Loucy (cell line): ENCODE measurements around the gene SUSD6.

Experiments
- H2AFZ ChIP-seq: fragments of 200-600 bp; sonication (generic); 2 replicates; pipeline ENCODE4 v1.6.0; 2016; ENCODE audit warnings: antibody characterized with exemption, mild to moderate bottlenecking, low read length, moderate library complexity
- H3F3A ChIP-seq: fragments of 200-600 bp; 2 replicates; pipeline ENCODE4 v1.6.0; 2016; ENCODE audit warnings: antibody characterized with exemption, low read depth, mild to moderate bottlenecking
- H3K27me3 ChIP-seq: fragments of 200-600 bp; sonication (generic); 2 replicates; pipeline ENCODE4 v1.6.1; 2014; ENCODE audit warnings: low read length, mild to moderate bottlenecking; ENCODE audit not compliant: insufficient read depth, poor library complexity, severe bottlenecking
- H3K36me3 ChIP-seq: fragments of 200-600 bp; sonication (generic); 2 replicates; pipeline ENCODE4 v1.6.1; 2016; ENCODE audit warnings: low read length; ENCODE audit not compliant: insufficient read depth
- H3K4me1 ChIP-seq: fragments of 200-600 bp; sonication (generic); 2 replicates; pipeline ENCODE4 v1.5.1; 2014; ENCODE audit warnings: low read length, mild to moderate bottlenecking; ENCODE audit not compliant: insufficient read depth, poor library complexity, severe bottlenecking
- H3K4me2 ChIP-seq: fragments of 200-600 bp; sonication (generic); 2 replicates; pipeline ENCODE4 v1.6.0; 2014; ENCODE audit warnings: antibody characterized with exemption, low read length, low read depth, mild to moderate bottlenecking; ENCODE audit not compliant: poor library complexity, severe bottlenecking
- H3K4me3 ChIP-seq: fragments of 200-600 bp; sonication (generic); 2 replicates; pipeline ENCODE4 v1.5.1; 2014; ENCODE audit warnings: low read length, mild to moderate bottlenecking, mixed read lengths; ENCODE audit not compliant: poor library complexity, severe bottlenecking
- H3K79me2 ChIP-seq: fragments of 200-600 bp; sonication (generic); 2 replicates; pipeline ENCODE4 v1.6.1; 2014; ENCODE audit warnings: low read length; ENCODE audit not compliant: insufficient read depth
- H3K9ac ChIP-seq: fragments of 200-600 bp; sonication (generic); 2 replicates; pipeline ENCODE4 v1.6.0; 2014; ENCODE audit warnings: mild to moderate bottlenecking, low read depth, low read length, moderate library complexity; ENCODE audit not compliant: poor library complexity, severe bottlenecking
- H3K9me2 ChIP-seq: fragments of 200-600 bp; sonication (generic); replicated peaks from 2 replicates; pipeline ENCODE4 v1.6.1; 2016; ENCODE audit warnings: low read depth, low read length, mixed read lengths
- H3K9me3 ChIP-seq: fragments of 200-600 bp; sonication (generic); 2 replicates; pipeline ENCODE4 v1.6.1; 2014; ENCODE audit warnings: mild to moderate bottlenecking, antibody characterized with exemption, low read length, low read depth; ENCODE audit not compliant: insufficient read depth
- H4K20me1 ChIP-seq: fragments of 200-600 bp; sonication (generic); 2 replicates; pipeline ENCODE4 v1.6.0; 2014; ENCODE audit warnings: antibody characterized with exemption, low read length, mild to moderate bottlenecking; ENCODE audit not compliant: insufficient read depth, poor library complexity, severe bottlenecking
- CTCF ChIP-seq: fragments of 200-600 bp; sonication (generic); conservative IDR thresholded peaks from 2 replicates; pipeline ENCODE4 v1.5.1; 2014; ENCODE audit warnings: mild to moderate bottlenecking, antibody characterized with exemption, low read length
- EZH2phosphoT487 ChIP-seq: fragments of 200-600 bp; IDR thresholded peaks from 2 replicates; pipeline ENCODE4 v1.6.1; 2018; ENCODE audit warnings: antibody characterized with exemption, mild to moderate bottlenecking, moderate library complexity, borderline replicate concordance

Gene SUSD6

GRCh38 chr14:69631509-69631908 is 20.1 kb downstream of the SUSD6 start:
- TF ChIP-seq EZH2phosphoT487 = no peak
- TF ChIP-seq CTCF = no peak
- peaks cover 1% of the 10 kb centered on the region; the same call in 1 of the 2 replicates for H3F3A ChIP-seq
- no peaks in the 10 kb centered on the region for H3K27me3 ChIP-seq
- peaks cover 20% of the 10 kb centered on the region for H4K20me1 ChIP-seq
- H3K9me2 ChIP-seq = no peaks in the 10 kb centered on the region
- peak overlapping the region; percentile 4 for H3K4me2 ChIP-seq
- H3K4me1 ChIP-seq = peaks cover 80% of the 10 kb centered on the region
- H3K9me3 ChIP-seq = no peaks in the 10 kb centered on the region
- H3K4me3 ChIP-seq = no peak overlapping the region
- H3K9ac ChIP-seq = no peak overlapping the region
- no peak overlapping the region for H2AFZ ChIP-seq
- H3K79me2 ChIP-seq = peaks cover 100% of the 10 kb centered on the region
- H3K36me3 ChIP-seq = peaks cover 6% of the 10 kb centered on the region; the same call in 1 of the 2 replicates

- H3F3A ChIP-seq = no peaks in the 10 kb centered on the region
- TF ChIP-seq CTCF (no peak), EZH2phosphoT487 (no peak)
- H3K4me1 ChIP-seq = peaks cover 80% of the 10 kb centered on the region
- no peaks in the 10 kb centered on the region for H3K9me3 ChIP-seq
- H3K4me2 ChIP-seq = peak overlapping the region; percentile 4
- peaks cover 100% of the 10 kb centered on the region for H3K79me2 ChIP-seq
- H3K9me2 ChIP-seq = no peaks in the 10 kb centered on the region
- no peak overlapping the region for H2AFZ ChIP-seq
- H4K20me1 ChIP-seq = peaks cover 21% of the 10 kb centered on the region
- H3K4me3 ChIP-seq = no peak overlapping the region
- H3K36me3 ChIP-seq = peaks cover 6% of the 10 kb centered on the region; the same call in 1 of the 2 replicates
- H3K27me3 ChIP-seq = no peaks in the 10 kb centered on the region
- no peak overlapping the region for H3K9ac ChIP-seq
Measured at GRCh38 chr14:69632164-69632563, 20.8 kb downstream of the SUSD6 start.

GRCh38 chr14:69632593-69633151 is 21.3 kb downstream of the SUSD6 start:
- no peaks in the 10 kb centered on the region for H3K27me3 ChIP-seq
- peaks cover 6% of the 10 kb centered on the region; the same call in 1 of the 2 replicates for H3K36me3 ChIP-seq
- peaks cover 26% of the 10 kb centered on the region for H4K20me1 ChIP-seq
- no peak overlapping the region for H3K9ac ChIP-seq
- no peaks in the 10 kb centered on the region for H3K9me2 ChIP-seq
- no peak overlapping the region for H3K4me3 ChIP-seq
- peaks cover 100% of the 10 kb centered on the region for H3K79me2 ChIP-seq
- H3K4me2 ChIP-seq = no peak overlapping the region
- no peaks in the 10 kb centered on the region for H3F3A ChIP-seq
- H3K4me1 ChIP-seq = peaks cover 85% of the 10 kb centered on the region
- no peak for TF ChIP-seq EZH2phosphoT487
- no peak for TF ChIP-seq CTCF
- no peak overlapping the region for H2AFZ ChIP-seq
- H3K9me3 ChIP-seq = no peaks in the 10 kb centered on the region
